Hepatocyte (in vitro differentiated cells): Measurements from ENCODE around the gene KCNQ1.

Source experiments
- EZH2 ChIP-seq: fragments of 200-600 bp; sonication (generic); IDR thresholded peaks from 2 replicates; pipeline ENCODE4 v1.6.1; 2016; ENCODE audit warnings: antibody characterized with exemption, mild to moderate bottlenecking, borderline replicate concordance
- EZH2phosphoT487 ChIP-seq: fragments of 200-600 bp; sonication (generic); IDR thresholded peaks from one replicate; pipeline ENCODE4 v1.6.1; 2018; ENCODE audit warnings: antibody characterized with exemption, mild to moderate bottlenecking, low read depth, moderate library complexity; ENCODE audit not compliant: unreplicated experiment, severe bottlenecking
- TF ChIP-seq, protein P1 (sequence below): fragments of 200-600 bp; sonication (generic); IDR thresholded peaks from 2 replicates; pipeline ENCODE4 v1.5.1; 2016; ENCODE audit warnings: antibody characterized with exemption, mild to moderate bottlenecking; ENCODE audit not compliant: poor library complexity

DNA sequence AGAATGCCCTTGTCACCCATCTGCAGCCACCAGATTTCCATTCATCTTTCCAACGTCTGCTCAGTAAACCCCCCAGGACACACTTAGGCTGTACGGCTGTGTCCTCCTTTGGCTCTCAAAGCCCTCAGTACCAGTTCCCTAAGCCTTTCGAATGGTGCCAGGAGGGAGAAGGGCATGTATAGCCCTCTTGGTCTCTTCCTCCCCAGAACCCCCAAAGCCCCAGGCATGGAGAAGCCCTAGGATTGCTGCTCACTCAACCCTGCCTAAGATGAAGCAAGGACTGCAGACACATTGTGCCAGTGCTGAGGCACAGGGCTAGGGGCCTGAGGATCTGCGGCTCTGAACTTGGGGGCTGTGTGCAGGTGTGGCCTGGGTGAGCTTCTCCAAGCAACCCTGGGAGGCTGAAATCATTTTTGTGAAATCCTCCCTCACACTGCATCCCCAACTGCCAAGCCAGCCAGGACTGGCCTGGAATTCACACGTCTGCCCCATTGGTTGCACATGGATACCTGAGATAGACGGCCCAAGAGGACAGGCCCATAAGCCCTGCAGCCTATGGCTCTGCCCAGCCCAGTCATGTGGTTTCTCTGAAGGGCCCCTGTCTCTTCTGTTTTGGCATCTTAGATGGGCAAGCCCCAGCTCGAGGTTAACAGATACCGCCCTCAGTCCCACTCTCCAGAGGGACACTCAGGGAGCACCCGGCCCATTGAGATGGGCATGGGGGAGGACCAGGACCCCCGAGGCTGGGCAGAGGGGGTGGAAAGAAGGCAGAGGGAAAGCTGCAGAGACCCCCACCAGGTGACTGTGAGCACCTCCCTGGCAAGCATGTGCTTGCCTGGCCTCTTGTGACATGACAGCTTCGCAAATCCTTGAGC lies 221.0 kb downstream of the KCNQ1 start:
- TF ChIP-seq, protein P1, sequence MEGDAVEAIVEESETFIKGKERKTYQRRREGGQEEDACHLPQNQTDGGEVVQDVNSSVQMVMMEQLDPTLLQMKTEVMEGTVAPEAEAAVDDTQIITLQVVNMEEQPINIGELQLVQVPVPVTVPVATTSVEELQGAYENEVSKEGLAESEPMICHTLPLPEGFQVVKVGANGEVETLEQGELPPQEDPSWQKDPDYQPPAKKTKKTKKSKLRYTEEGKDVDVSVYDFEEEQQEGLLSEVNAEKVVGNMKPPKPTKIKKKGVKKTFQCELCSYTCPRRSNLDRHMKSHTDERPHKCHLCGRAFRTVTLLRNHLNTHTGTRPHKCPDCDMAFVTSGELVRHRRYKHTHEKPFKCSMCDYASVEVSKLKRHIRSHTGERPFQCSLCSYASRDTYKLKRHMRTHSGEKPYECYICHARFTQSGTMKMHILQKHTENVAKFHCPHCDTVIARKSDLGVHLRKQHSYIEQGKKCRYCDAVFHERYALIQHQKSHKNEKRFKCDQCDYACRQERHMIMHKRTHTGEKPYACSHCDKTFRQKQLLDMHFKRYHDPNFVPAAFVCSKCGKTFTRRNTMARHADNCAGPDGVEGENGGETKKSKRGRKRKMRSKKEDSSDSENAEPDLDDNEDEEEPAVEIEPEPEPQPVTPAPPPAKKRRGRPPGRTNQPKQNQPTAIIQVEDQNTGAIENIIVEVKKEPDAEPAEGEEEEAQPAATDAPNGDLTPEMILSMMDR, result no peak
- TF ChIP-seq EZH2phosphoT487, result no peak
- no peak for TF ChIP-seq EZH2
